Osteocyte (in vitro differentiated cells): Measurements from ENCODE around the gene ACIN1. TPM values are rescaled to one million over a fixed set of nuclear protein-coding genes. Genes with fewer than 3 reads are reported as not detected.
A peak's percentile ranks its signal among the peaks of the same experiment; 100 is the strongest.

ENCODE experiments used
- DNase-seq: peaks from one replicate; pipeline ENCODE4 v3.0.0; 2021; ENCODE audit warnings: mixed read lengths; ENCODE audit not compliant: unreplicated experiment; ENCODE audit errors: extremely low spot score
- H3K27ac Mint-ChIP-seq: one replicate; pipeline ENCODE4 v1.8.0; 2021; ENCODE audit warnings: mild to moderate bottlenecking, mixed read lengths; ENCODE audit not compliant: unreplicated experiment
- H3K27me3 Mint-ChIP-seq: one replicate; pipeline ENCODE4 v1.8.0; 2021; ENCODE audit warnings: mixed read lengths; ENCODE audit not compliant: unreplicated experiment
- H3K36me3 Mint-ChIP-seq: one replicate; pipeline ENCODE4 v1.8.0; 2021; ENCODE audit warnings: mixed read lengths; ENCODE audit not compliant: unreplicated experiment
- H3K4me1 Mint-ChIP-seq: one replicate; pipeline ENCODE4 v1.8.0; 2021; ENCODE audit warnings: mixed read lengths; ENCODE audit not compliant: unreplicated experiment
- H3K4me3 Mint-ChIP-seq: one replicate; pipeline ENCODE4 v1.8.0; 2021; ENCODE audit warnings: mild to moderate bottlenecking, moderate library complexity, mixed read lengths; ENCODE audit not compliant: unreplicated experiment
- H3K9me3 Mint-ChIP-seq: one replicate; pipeline ENCODE4 v1.8.0; 2021; ENCODE audit warnings: mixed read lengths; ENCODE audit not compliant: unreplicated experiment
- CTCF ChIP-seq: fragments of 200-600 bp; sonication (generic); IDR thresholded peaks from 2 replicates; pipeline ENCODE4 v1.5.0; 2021; ENCODE audit warnings: antibody characterized with exemption, mild to moderate bottlenecking, moderate library complexity
- total RNA-seq: library from RNA; stranded (reverse); gene quantifications from 2 replicates; pipeline ENCODE4 v1.2.1, GENCODE V29; 2021

ACIN1 gene
- total RNA-seq, 1 donor from 2014 or later, result 241 TPM

- Mint-ChIP-seq H3K4me1 (peaks cover 24% of the 10 kb centered on the region), H3K27me3 (no peaks in the 10 kb centered on the region), H3K4me3 (no peak within 1 kb of the TSS), H3K27ac (peak within 1 kb of the TSS; percentile 66), H3K9me3 (no peaks in the 10 kb centered on the region), H3K36me3 (peaks cover 3% of the 10 kb centered on the region)
- TF ChIP-seq CTCF, result no peak
- DNase-seq, result no peak
These were observed 9.8 kb upstream of the ACIN1 start, which contains the start of gene CIROP for GRCh38 chr14:23104591-23105347. TSS of gene CIROP (minus strand) at chr14:23104989. CDS start at chr14:23104920, 69 bp downstream.

- Mint-ChIP-seq H3K36me3 (peaks cover 8% of the 10 kb centered on the region), H3K4me1 (peaks cover 24% of the 10 kb centered on the region)
These were observed 9.2 kb upstream of the ACIN1 start for GRCh38 chr14:23104070-23104590.

GRCh38 chr14:23103581-23103980 is 8.6 kb upstream of the ACIN1 start:
- Mint-ChIP-seq H3K4me3 (no peak overlapping the region), H3K27ac (no peak overlapping the region), H3K36me3 (peaks cover 13% of the 10 kb centered on the region), H3K9me3 (no peaks in the 10 kb centered on the region), H3K4me1 (peaks cover 20% of the 10 kb centered on the region), H3K27me3 (no peaks in the 10 kb centered on the region)
- no peak for TF ChIP-seq CTCF
- DNase-seq, result no peak

More at GRCh38 chr14:23104070-23104590, 9.2 kb upstream of the ACIN1 start:
- no peak for DNase-seq
- no peaks in the 10 kb centered on the region for H3K9me3 Mint-ChIP-seq
- no peak overlapping the region for H3K4me3 Mint-ChIP-seq
- no peak for TF ChIP-seq CTCF
- H3K27ac Mint-ChIP-seq, result no peak overlapping the region
- no peaks in the 10 kb centered on the region for H3K27me3 Mint-ChIP-seq

- no peak overlapping the region for H3K4me3 Mint-ChIP-seq
- H3K27ac Mint-ChIP-seq, result no peak overlapping the region
- peaks cover 18% of the 10 kb centered on the region for H3K36me3 Mint-ChIP-seq
- no peak for TF ChIP-seq CTCF
- H3K4me1 Mint-ChIP-seq, result peaks cover 20% of the 10 kb centered on the region
- H3K27me3 Mint-ChIP-seq, result no peaks in the 10 kb centered on the region
- H3K9me3 Mint-ChIP-seq, result no peaks in the 10 kb centered on the region
- DNase-seq, result no peak
These were observed 7.9 kb upstream of the ACIN1 start for GRCh38 chr14:23102801-23103200.

GRCh38 chr14:23101986-23102625 is 7.2 kb upstream of the ACIN1 start:
- no peak overlapping the region for H3K27ac Mint-ChIP-seq
- DNase-seq, result no peak

More at GRCh38 chr14:23101986-23102625, 7.2 kb upstream of the ACIN1 start:
- no peaks in the 10 kb centered on the region for H3K9me3 Mint-ChIP-seq
- TF ChIP-seq CTCF, result no peak
- H3K27me3 Mint-ChIP-seq, result no peaks in the 10 kb centered on the region
- H3K36me3 Mint-ChIP-seq, result peaks cover 25% of the 10 kb centered on the region
- no peak overlapping the region for H3K4me3 Mint-ChIP-seq
- H3K4me1 Mint-ChIP-seq, result peaks cover 27% of the 10 kb centered on the region
